Ishikawa (cell line): ENCODE results near the gene SLC12A5.

Experiments
- CREB1 ChIP-seq: IDR thresholded peaks from 2 replicates; pipeline ENCODE4 v1.6.1; 2012; ENCODE audit warnings: low read depth
- FOXM1 ChIP-seq: IDR thresholded peaks from 2 replicates; pipeline ENCODE4 v1.6.1; 2012; ENCODE audit warnings: low read depth, borderline replicate concordance
- TAF1 ChIP-seq: IDR thresholded peaks from 2 replicates; pipeline ENCODE4 v1.6.1; 2012; ENCODE audit warnings: low read depth, mild to moderate bottlenecking
- YY1 ChIP-seq: IDR thresholded peaks from 2 replicates; pipeline ENCODE4 v1.6.1; 2012; ENCODE audit warnings: low read depth

- TF ChIP-seq FOXM1 (no peak), TAF1 (no peak), CREB1 (no peak), YY1 (no peak)
These were observed 15.9 kb downstream of the SLC12A5 start for GRCh38 chr20:46044896-46045295.
